ENCODE results near the gene SLC8A2. TPM values are rescaled to one million over a fixed set of nuclear protein-coding genes. Genes with fewer than 3 reads are reported as not detected.
A peak's percentile ranks its signal among the peaks of the same experiment; 100 is the strongest.

The SLC8A2 gene
- polyA plus RNA-seq, 1 donor from 2014 or later = 14.1 TPM

DNA sequence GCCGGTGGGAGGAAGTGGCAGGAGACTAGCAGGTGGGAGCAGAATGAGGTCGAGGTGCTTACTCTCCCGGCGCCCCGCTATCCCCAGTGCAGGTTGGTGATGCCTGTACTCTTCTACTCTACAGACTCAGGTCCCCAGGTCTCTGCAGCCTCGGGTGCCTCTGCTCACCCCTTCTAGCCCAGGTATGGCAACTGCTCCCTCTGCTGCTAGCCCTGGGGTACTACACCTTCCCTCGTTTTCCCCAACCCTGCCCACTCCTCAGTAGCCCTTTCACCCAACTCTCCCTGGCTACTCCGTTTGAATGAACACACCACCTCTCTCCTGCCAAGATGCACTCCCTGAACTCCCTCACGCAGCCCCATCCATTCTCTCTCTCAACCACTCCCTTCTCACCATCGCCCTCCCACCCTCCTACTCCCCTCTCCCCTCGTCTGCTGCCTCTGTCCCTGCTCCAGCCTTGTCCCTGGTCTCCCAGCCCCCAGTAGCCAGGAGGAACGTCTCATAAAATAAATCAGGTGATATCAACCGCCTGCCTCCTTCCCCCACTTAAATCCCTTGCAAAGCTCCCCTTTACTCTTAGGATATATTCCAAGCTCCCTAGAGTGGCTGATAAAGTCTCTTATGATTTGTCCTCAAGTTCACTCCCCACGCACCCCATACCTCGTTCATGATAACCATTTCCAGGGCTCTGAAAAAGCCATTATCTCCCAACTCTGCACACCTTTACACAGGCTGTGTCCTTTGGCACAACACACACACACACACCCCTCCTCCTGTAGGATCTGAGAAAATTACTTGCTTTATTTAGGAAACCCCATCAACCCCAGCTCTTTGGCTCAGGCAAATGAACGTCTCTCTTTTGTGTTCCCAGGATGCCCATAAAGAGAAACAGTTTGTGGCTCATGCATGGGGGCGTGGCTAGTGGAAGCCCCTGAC is 44.2 kb downstream of the SLC8A2 start:
- Histone ChIP-seq H3K27ac (ENCODE audit: low read length) (peak overlapping the region; percentile 95), H3F3A (ENCODE audit: insufficient read depth, low read length, poor library complexity, severe bottlenecking) (peaks cover 6% of the 10 kb centered on the region), H3K9me2 (ENCODE audit: insufficient read depth, low read length) (no peaks in the 10 kb centered on the region), H3K4me3 (ENCODE audit: low read length) (peak overlapping the region; percentile 63), H3K79me2 (replicated peaks; ENCODE audit: insufficient read depth, low read length) (no peaks in the 10 kb centered on the region), H2AFZ (ENCODE audit: low read depth, low read length) (peak overlapping the region; percentile 25), H3K4me2 (ENCODE audit: low read length) (peak overlapping the region; percentile 60), H3K27me3 (ENCODE audit: insufficient read depth, low read depth, low read length) (peaks cover 20% of the 10 kb centered on the region), H3K9me3 (ENCODE audit: low read length) (no peaks in the 10 kb centered on the region), H3K36me3 (ENCODE audit: insufficient read depth, low read length) (no peaks in the 10 kb centered on the region), H4K20me1 (ENCODE audit: insufficient read depth) (no peaks in the 10 kb centered on the region), H3K9ac (ENCODE audit: low read length) (peak overlapping the region; percentile 90)
- TF ChIP-seq, protein P1, sequence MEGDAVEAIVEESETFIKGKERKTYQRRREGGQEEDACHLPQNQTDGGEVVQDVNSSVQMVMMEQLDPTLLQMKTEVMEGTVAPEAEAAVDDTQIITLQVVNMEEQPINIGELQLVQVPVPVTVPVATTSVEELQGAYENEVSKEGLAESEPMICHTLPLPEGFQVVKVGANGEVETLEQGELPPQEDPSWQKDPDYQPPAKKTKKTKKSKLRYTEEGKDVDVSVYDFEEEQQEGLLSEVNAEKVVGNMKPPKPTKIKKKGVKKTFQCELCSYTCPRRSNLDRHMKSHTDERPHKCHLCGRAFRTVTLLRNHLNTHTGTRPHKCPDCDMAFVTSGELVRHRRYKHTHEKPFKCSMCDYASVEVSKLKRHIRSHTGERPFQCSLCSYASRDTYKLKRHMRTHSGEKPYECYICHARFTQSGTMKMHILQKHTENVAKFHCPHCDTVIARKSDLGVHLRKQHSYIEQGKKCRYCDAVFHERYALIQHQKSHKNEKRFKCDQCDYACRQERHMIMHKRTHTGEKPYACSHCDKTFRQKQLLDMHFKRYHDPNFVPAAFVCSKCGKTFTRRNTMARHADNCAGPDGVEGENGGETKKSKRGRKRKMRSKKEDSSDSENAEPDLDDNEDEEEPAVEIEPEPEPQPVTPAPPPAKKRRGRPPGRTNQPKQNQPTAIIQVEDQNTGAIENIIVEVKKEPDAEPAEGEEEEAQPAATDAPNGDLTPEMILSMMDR (IDR thresholded peaks at IDR 0.05; ENCODE audit: poor library complexity, severe bottlenecking) = peak; percentile 97
- TF ChIP-seq TAF1 (IDR thresholded peaks at IDR 0.05; ENCODE audit: low read depth) = peak; percentile 65
- peak; percentile 94 for TF ChIP-seq SMC3 (conservative IDR thresholded peaks at IDR 0.05; ENCODE audit: poor library complexity)
- no peak for TF ChIP-seq EZH2 (IDR thresholded peaks at IDR 0.05; ENCODE audit: borderline replicate concordance, insufficient read depth, low read length, poor library complexity, severe bottlenecking)
- peak; percentile 47 for TF ChIP-seq MXI1 (conservative IDR thresholded peaks at IDR 0.05; ENCODE audit: poor library complexity, severe bottlenecking)
- TF ChIP-seq, protein P2, sequence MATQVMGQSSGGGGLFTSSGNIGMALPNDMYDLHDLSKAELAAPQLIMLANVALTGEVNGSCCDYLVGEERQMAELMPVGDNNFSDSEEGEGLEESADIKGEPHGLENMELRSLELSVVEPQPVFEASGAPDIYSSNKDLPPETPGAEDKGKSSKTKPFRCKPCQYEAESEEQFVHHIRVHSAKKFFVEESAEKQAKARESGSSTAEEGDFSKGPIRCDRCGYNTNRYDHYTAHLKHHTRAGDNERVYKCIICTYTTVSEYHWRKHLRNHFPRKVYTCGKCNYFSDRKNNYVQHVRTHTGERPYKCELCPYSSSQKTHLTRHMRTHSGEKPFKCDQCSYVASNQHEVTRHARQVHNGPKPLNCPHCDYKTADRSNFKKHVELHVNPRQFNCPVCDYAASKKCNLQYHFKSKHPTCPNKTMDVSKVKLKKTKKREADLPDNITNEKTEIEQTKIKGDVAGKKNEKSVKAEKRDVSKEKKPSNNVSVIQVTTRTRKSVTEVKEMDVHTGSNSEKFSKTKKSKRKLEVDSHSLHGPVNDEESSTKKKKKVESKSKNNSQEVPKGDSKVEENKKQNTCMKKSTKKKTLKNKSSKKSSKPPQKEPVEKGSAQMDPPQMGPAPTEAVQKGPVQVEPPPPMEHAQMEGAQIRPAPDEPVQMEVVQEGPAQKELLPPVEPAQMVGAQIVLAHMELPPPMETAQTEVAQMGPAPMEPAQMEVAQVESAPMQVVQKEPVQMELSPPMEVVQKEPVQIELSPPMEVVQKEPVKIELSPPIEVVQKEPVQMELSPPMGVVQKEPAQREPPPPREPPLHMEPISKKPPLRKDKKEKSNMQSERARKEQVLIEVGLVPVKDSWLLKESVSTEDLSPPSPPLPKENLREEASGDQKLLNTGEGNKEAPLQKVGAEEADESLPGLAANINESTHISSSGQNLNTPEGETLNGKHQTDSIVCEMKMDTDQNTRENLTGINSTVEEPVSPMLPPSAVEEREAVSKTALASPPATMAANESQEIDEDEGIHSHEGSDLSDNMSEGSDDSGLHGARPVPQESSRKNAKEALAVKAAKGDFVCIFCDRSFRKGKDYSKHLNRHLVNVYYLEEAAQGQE (IDR thresholded peaks at IDR 0.05; ENCODE audit: borderline replicate concordance) = peak; percentile 41
- TF ChIP-seq RAD21 (conservative IDR thresholded peaks at IDR 0.05) = peak; percentile 90
- TF ChIP-seq EP300 (conservative IDR thresholded peaks at IDR 0.05; ENCODE audit: poor library complexity, severe bottlenecking) = no peak
- TF ChIP-seq POLR2AphosphoS5 (IDR thresholded peaks at IDR 0.05) = peak; percentile 80

GRCh38 chr19:47423203-47423882 is 48.4 kb downstream of the SLC8A2 start:
- TF ChIP-seq MXI1 (conservative IDR thresholded peaks at IDR 0.05; ENCODE audit: poor library complexity, severe bottlenecking) = no peak
- no peak for TF ChIP-seq SMC3 (conservative IDR thresholded peaks at IDR 0.05; ENCODE audit: poor library complexity)
- TF ChIP-seq, protein P1 (IDR thresholded peaks at IDR 0.05; ENCODE audit: poor library complexity, severe bottlenecking) = no peak
- TF ChIP-seq TAF1 (IDR thresholded peaks at IDR 0.05; ENCODE audit: low read depth) = no peak
- TF ChIP-seq, protein P2 (IDR thresholded peaks at IDR 0.05; ENCODE audit: borderline replicate concordance) = no peak
- no peak for TF ChIP-seq EZH2 (IDR thresholded peaks at IDR 0.05; ENCODE audit: borderline replicate concordance, insufficient read depth, low read length, poor library complexity, severe bottlenecking)
- no peak for TF ChIP-seq RAD21 (conservative IDR thresholded peaks at IDR 0.05)
- no peak for TF ChIP-seq EP300 (conservative IDR thresholded peaks at IDR 0.05; ENCODE audit: poor library complexity, severe bottlenecking)
- TF ChIP-seq POLR2AphosphoS5 (IDR thresholded peaks at IDR 0.05) = no peak

More at GRCh38 chr19:47423203-47423882, 48.4 kb downstream of the SLC8A2 start:
- Histone ChIP-seq H3F3A (ENCODE audit: insufficient read depth, low read length, poor library complexity, severe bottlenecking) (peaks cover 6% of the 10 kb centered on the region), H3K9ac (ENCODE audit: low read length) (peak overlapping the region; percentile 94), H3K36me3 (ENCODE audit: insufficient read depth, low read length) (no peaks in the 10 kb centered on the region), H3K9me2 (ENCODE audit: insufficient read depth, low read length) (no peaks in the 10 kb centered on the region), H3K27ac (ENCODE audit: low read length) (no peak overlapping the region), H2AFZ (ENCODE audit: low read depth, low read length) (no peak overlapping the region), H3K27me3 (ENCODE audit: insufficient read depth, low read depth, low read length) (no peaks in the 10 kb centered on the region), H3K4me3 (ENCODE audit: low read length) (no peak overlapping the region), H4K20me1 (ENCODE audit: insufficient read depth) (no peaks in the 10 kb centered on the region), H3K79me2 (replicated peaks; ENCODE audit: insufficient read depth, low read length) (peaks cover 6% of the 10 kb centered on the region), H3K9me3 (ENCODE audit: low read length) (no peaks in the 10 kb centered on the region), H3K4me2 (ENCODE audit: low read length) (no peak overlapping the region)
